Left ventricle myocardium superior (tissue), 1 donor: Measurements from ENCODE around the gene NBEA. TPM values are rescaled to one million over a fixed set of nuclear protein-coding genes. Genes with fewer than 3 reads are reported as not detected.

ENCODE experiments used
- ATAC-seq: fragments of 200-7000 bp; cut with Tn5 transposase; one replicate; pipeline ENCODE4 v1.9.1; 2020; ENCODE audit warnings: mild to moderate bottlenecking, moderate library complexity
- DNase-seq: peaks from one replicate; pipeline ENCODE4 v3.0.0-alpha.2; 2020
- intact Hi-C: fragments of 100-400 bp; cut with micrococcal nuclease; formaldehyde crosslinking; loops from one replicate; pipeline ENCODE4 v1.11.0; 2022
- total RNA-seq: library from RNA; stranded (reverse); fragmentation: NEBNext Ultra II Directional; extraction: Animal tissue kit (Norgen Biotek cat#: 25700); gene quantifications from one replicate; pipeline ENCODE4 v1.2.1, GENCODE V29; 2021
- donor health status: DM: no; HTN: yes; CAD: no; lungs with severe emphysema.

Gene NBEA
- total RNA-seq, 1 donor from 2014 or later = 20.7 TPM

DNA sequence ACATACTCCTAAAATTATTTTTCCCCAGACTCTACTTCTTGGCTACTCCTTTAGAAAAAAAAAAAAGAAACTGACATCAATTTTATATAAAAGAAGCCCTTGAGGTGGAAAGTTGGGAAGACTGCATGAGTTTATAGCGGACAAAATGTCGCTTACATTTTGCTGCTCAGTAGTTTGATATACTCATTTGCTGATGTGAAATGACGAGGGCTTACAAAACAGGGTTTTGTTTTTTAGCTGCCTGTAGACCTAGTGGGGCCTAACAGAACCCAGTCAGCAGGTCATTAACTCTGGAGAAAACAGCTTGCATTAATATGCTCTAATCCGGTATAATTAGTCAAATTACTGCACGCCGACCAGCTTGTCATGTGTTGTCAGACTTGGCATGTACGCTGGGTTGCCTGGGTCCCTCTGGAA lies 572.0 kb downstream of the NBEA start:
- DNase-seq (no peak), ATAC-seq (no peak)
- intact Hi-C loops = no loop called here

GRCh38 chr13:35514801-35515502 lies 572.9 kb downstream of the NBEA start:
- ATAC-seq = no peak
- DNase-seq = no peak
- intact Hi-C loops = no loop called here

- intact Hi-C loops = no loop called here
- DNase-seq (no peak), ATAC-seq (no peak)
These were observed 576.4 kb downstream of the NBEA start for GRCh38 chr13:35518337-35518946.

DNA sequence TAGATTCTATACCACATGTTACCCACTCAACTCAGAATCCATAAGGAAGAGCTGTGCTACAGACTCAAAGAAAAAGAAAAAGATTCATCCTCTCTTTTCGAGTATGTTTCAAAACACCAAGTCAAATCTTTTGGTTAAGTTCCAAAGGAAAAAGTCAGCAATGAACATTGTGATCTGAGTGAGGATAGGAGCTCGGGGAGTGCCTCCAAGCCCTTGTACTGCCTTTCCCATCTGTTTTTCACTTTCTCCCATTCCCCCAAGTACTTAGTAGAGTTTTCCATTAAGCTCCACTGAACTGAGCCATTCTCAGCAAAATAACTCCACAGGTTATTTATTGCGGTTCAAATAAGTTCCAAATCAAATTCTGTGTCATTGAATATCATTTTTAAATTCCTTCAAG lies 582.1 kb downstream of the NBEA start:
- intact Hi-C loops = no loop called here
- ATAC-seq (peak; percentile 87), DNase-seq (no peak)

GRCh38 chr13:35526577-35526976 lies 584.5 kb downstream of the NBEA start:
- DNase-seq = no peak
- intact Hi-C loops = no loop called here
- no peak for ATAC-seq

- DNase-seq (no peak), ATAC-seq (no peak)
- intact Hi-C loops = no loop called here
These were observed 585.4 kb downstream of the NBEA start for GRCh38 chr13:35527451-35527850.

- intact Hi-C loops = no loop called here
- ATAC-seq (peak; percentile 81), DNase-seq (peak; percentile 38)
These were observed 588.1 kb downstream of the NBEA start for GRCh38 chr13:35530147-35530546.

DNA sequence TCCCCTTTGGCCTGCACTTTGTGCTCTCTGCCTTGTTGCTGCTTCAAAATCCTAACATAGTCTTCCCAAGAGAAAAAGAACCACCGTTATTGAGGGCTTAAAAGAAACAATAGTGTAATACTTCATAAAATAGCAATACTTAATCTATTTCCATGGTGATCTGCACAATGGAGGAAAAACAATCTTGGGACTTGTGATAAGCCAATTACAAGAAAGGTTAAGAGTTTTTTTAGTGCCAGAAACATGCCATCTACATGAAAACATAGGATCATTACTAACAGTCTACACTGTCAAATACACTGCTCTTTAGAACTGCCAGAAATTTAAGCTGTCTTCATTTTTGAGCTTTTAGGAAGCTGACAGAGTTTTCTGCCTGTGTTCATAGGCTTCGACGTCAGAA lies 588.5 kb downstream of the NBEA start:
- no peak for ATAC-seq

DNA sequence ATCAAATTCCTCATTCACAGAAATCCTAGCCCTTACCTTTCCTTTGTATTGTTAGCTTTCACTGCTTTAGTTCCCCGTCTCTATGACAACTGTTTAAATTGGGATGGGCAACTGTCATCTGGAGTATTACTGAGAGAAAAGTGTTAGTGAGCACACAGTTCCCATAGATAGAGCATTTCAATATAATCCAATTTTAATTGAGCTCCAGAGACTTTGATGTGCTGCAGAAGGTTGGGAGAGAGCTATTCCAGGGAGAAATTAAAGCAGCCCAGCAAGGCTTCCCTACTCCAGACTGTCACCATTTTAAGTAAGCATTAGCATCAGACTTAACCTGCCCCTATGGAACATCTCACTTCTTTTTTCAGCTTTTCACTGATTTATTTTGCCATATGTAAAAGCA lies 589.5 kb downstream of the NBEA start:
- intact Hi-C loops = no loop called here
- no peak for DNase-seq
- no peak for ATAC-seq

More for the DNA sequence above, 588.5 kb downstream of the NBEA start:
- no peak for DNase-seq
- intact Hi-C loops = no loop called here

GRCh38 chr13:35534343-35534742 lies 592.3 kb downstream of the NBEA start:
- intact Hi-C loops = no loop called here
- ATAC-seq (no peak), DNase-seq (no peak)

- intact Hi-C loops = no loop called here
- ATAC-seq (no peak), DNase-seq (no peak)
These were observed 606.7 kb downstream of the NBEA start for GRCh38 chr13:35548790-35549189.

DNA sequence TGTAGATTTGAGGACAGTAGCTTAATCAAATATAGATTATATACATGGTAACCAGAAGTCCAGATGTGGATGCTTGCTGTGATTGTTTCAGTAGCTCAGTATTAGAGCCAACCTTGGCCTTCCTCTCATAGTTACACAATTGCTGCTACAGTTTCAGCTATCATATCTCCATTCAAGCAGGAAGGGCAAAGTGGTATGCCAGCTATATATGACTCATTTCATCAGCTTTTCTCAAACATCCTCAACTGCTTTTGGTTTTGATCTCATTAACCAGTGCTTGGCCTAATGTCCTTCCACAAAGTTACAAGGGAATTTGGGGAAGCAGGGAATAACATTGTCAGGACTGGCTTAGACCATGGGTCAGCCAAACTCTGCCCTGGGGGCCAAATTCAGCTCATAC lies 607.4 kb downstream of the NBEA start:
- intact Hi-C loops = no loop called here
- ATAC-seq (peak; percentile 53), DNase-seq (no peak)

- intact Hi-C loops = no loop called here
These were observed 610.2 kb downstream of the NBEA start for GRCh38 chr13:35552172-35552844.

DNA sequence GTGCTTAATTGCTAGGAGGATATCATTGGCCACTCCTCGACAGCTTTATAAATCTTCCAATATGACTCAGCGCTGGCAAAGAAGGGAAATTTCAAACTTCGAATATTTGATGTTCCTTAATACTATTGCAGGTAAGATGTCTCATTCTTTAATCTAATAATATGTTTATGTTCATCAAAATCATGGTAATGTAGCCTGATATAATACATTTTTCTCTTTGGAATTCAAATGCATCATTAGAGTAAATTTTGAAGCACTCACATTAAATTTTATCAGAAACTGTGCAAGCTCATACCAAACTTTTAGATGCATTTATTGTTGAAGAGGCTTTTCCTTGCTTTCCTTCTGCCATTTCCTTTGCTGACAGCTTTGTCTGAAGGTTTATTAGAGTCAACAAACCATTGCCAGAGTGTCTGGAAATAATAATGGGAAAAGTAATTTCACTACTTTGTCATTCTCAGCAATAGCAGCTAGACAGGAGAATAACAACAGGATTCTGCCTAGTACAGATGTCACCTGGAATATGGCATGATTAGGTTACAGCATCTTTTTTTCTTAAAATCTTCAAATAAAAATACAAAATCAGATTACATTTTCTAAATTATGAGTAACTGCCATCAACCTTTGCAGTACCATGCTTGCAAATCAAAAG lies 613.0 kb downstream of the NBEA start:
- DNase-seq (no peak), ATAC-seq (no peak)
- intact Hi-C loops = no loop called here

More at GRCh38 chr13:35552172-35552844, 610.2 kb downstream of the NBEA start:
- DNase-seq (no peak), ATAC-seq (no peak)

- intact Hi-C loops = no loop called here
- no peak for ATAC-seq
- no peak for DNase-seq
These were observed 615.4 kb downstream of the NBEA start for GRCh38 chr13:35557475-35557874.

GRCh38 chr13:35561540-35561939 lies 619.5 kb downstream of the NBEA start:
- ATAC-seq = no peak
- intact Hi-C loops = no loop called here
- DNase-seq = no peak

- intact Hi-C loops = no loop called here
- DNase-seq (no peak), ATAC-seq (no peak)
These were observed 623.2 kb downstream of the NBEA start for GRCh38 chr13:35565273-35565672.

GRCh38 chr13:35566340-35566739 lies 624.3 kb downstream of the NBEA start:
- DNase-seq (no peak), ATAC-seq (no peak)
- intact Hi-C loops = no loop called here

- no peak for ATAC-seq
- intact Hi-C loops = no loop called here
- DNase-seq = no peak
These were observed 625.4 kb downstream of the NBEA start for GRCh38 chr13:35567406-35567980.

- intact Hi-C loops = no loop called here
- DNase-seq (no peak), ATAC-seq (no peak)
These were observed 631.6 kb downstream of the NBEA start for GRCh38 chr13:35573639-35574038.
